MCF 10A (cell line): ENCODE results near the gene ERC2. TPM values are rescaled to one million over a fixed set of nuclear protein-coding genes. Genes with fewer than 3 reads are reported as not detected.
A peak's percentile ranks its signal among the peaks of the same experiment; 100 is the strongest.

ENCODE experiments used
- BruUV-seq: library from RNA; stranded (reverse); fragments of 400-500 nt; replicated peaks from 2 replicates; lab custom pipeline; 2021; lab: Mats Ljungman, UMichigan
- CTCF ChIA-PET: fragments of 300-600 bp; sonication (Branson Sonifier 250); formaldehyde crosslinking; extraction: SDS; loops from one replicate; lab custom pipeline; 2021; ENCODE audit warnings: antibody characterized with exemption, inconsistent platforms; lab: Yijun Ruan, JAX
- POLR2A ChIA-PET: fragments of 300-600, 350-650 bp; sonication (Branson Sonifier 250); formaldehyde crosslinking; extraction: SDS; loops from one replicate; lab custom pipeline; 2020; ENCODE audit warnings: antibody characterized with exemption, inconsistent platforms; lab: Yijun Ruan, JAX
- DNase-seq: peaks from one replicate; pipeline ENCODE4 v3.0.0-alpha.2; 2018; ENCODE audit not compliant: unreplicated experiment
- H3K27ac Mint-ChIP-seq: one replicate; pipeline ENCODE4 v1.8.0; 2022; ENCODE audit warnings: mild to moderate bottlenecking, low read depth, mixed read lengths; ENCODE audit not compliant: unreplicated experiment
- H3K27me3 Mint-ChIP-seq: one replicate; pipeline ENCODE4 v1.8.0; 2022; ENCODE audit warnings: mixed read lengths; ENCODE audit not compliant: insufficient read depth, unreplicated experiment
- H3K36me3 Mint-ChIP-seq: one replicate; pipeline ENCODE4 v1.8.0; 2022; ENCODE audit warnings: mild to moderate bottlenecking, moderate library complexity, mixed read lengths; ENCODE audit not compliant: insufficient read depth, unreplicated experiment
- H3K4me1 Mint-ChIP-seq: one replicate; pipeline ENCODE4 v1.8.0; 2022; ENCODE audit warnings: mixed read lengths; ENCODE audit not compliant: insufficient read depth, unreplicated experiment
- H3K4me3 Mint-ChIP-seq: one replicate; pipeline ENCODE4 v1.8.0; 2022; ENCODE audit warnings: mild to moderate bottlenecking, moderate library complexity, mixed read lengths; ENCODE audit not compliant: unreplicated experiment
- H3K9me3 Mint-ChIP-seq: one replicate; pipeline ENCODE4 v1.8.0; 2022; ENCODE audit warnings: mixed read lengths; ENCODE audit not compliant: unreplicated experiment
- intact Hi-C: fragments of 100-400 bp; cut with micrococcal nuclease; formaldehyde crosslinking; loops from 2 replicates; pipeline ENCODE4 v1.14.1; 2022
- total RNA-seq: library from RNA; stranded (reverse); gene quantifications from 2 replicates; pipeline ENCODE4 v1.2.3, GENCODE V29; 2022
- TF ChIP-seq, protein P1 (sequence below): fragments of 200-600 bp; IDR thresholded peaks from one replicate; pipeline ENCODE4 v1.8.0; 2022; ENCODE audit warnings: antibody characterized with exemption, mild to moderate bottlenecking; ENCODE audit not compliant: unreplicated experiment

Gene ERC2
- total RNA-seq, 1 experiment from 2014 or later = 0.42 TPM

DNA sequence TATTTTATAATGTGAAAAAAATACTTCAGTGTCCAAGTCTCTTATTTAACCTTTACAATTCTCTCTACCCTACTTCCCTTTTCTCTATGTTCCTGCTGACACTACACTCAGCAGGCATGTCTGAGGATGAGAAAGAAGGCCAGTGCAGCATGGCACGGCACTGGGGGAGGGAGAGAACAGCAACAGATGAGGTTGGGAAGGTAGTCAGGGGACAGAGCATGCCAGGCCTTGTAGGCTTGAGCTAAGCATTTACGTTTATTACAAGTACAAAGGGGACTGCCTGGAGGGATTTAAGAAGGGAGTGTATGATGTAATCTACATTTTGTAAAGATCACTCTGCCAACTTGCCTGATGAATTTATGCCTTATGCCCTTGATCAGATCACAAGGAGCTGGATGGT, 863.9 kb downstream of the ERC2 start:
- CTCF ChIA-PET = interaction anchor here (0.6 kb wide), 4 partner anchors 46 to 645 kb away, joined by 3 to 4 read pairs (median 3); no protein-coding TSS in a partner anchor
- Mint-ChIP-seq H3K9me3 (no peaks in the 10 kb centered on the region), H3K4me3 (no peak overlapping the region), H3K4me1 (peaks cover 7% of the 10 kb centered on the region), H3K27ac (no peak overlapping the region), H3K27me3 (no peaks in the 10 kb centered on the region), H3K36me3 (no peaks in the 10 kb centered on the region)
- intact Hi-C loops = no loop called here
- no TSS peak for BruUV-seq
- TF ChIP-seq, protein P1, sequence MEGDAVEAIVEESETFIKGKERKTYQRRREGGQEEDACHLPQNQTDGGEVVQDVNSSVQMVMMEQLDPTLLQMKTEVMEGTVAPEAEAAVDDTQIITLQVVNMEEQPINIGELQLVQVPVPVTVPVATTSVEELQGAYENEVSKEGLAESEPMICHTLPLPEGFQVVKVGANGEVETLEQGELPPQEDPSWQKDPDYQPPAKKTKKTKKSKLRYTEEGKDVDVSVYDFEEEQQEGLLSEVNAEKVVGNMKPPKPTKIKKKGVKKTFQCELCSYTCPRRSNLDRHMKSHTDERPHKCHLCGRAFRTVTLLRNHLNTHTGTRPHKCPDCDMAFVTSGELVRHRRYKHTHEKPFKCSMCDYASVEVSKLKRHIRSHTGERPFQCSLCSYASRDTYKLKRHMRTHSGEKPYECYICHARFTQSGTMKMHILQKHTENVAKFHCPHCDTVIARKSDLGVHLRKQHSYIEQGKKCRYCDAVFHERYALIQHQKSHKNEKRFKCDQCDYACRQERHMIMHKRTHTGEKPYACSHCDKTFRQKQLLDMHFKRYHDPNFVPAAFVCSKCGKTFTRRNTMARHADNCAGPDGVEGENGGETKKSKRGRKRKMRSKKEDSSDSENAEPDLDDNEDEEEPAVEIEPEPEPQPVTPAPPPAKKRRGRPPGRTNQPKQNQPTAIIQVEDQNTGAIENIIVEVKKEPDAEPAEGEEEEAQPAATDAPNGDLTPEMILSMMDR = no peak
- POLR2A ChIA-PET = interaction anchor here (0.6 to 1.1 kb wide), 3 partner anchors 64 to 97 kb away, joined by 3 to 6 read pairs (median 4); no protein-coding TSS in a partner anchor
- DNase-seq = peak; percentile 49

DNA sequence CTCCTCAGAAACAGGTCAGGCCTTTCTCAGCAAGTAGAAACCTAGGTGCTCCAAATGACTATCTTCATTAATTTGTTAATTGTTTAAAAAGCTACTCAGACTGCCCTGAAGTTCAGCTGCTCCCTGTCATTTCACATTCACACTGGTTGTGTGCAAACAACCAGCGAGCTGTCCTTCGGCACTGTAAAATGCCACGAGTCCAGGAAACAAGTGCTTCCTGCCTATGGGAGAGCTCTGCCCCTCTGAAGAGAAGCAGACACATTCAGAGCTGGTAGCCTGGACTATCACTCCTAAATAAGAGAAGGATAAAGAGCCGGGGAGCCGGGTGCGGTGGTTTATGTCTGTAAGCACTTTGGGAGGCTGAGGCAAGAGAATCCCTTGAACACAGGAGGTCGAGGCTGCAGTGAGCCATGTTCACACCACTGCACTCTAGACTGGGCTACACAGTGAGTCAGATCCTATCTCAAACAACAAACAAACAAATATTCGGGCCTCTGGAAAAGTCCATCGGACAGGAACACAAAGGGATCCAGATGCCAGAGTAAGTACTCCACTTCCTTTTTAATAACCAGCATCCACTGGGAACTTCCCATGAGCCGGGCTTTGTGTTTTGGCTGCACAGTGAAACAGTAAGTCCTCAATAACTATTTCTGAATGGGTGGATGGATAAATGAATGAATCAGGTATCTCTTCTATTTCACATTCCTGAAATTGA, 866.7 kb downstream of the ERC2 start:
- no TSS peak for BruUV-seq
- TF ChIP-seq, protein P1 = no peak
- intact Hi-C loops = no loop called here
- ChIA-PET POLR2A (no interaction called here), CTCF (interaction anchor here (0.7 kb wide), 1 partner anchor 731 kb away, joined by 4 read pairs; no protein-coding TSS in a partner anchor)
- Mint-ChIP-seq H3K27ac (no peak overlapping the region), H3K4me3 (no peak overlapping the region), H3K36me3 (no peaks in the 10 kb centered on the region), H3K27me3 (no peaks in the 10 kb centered on the region), H3K4me1 (peaks cover 7% of the 10 kb centered on the region), H3K9me3 (no peaks in the 10 kb centered on the region)
- no peak for DNase-seq

DNA sequence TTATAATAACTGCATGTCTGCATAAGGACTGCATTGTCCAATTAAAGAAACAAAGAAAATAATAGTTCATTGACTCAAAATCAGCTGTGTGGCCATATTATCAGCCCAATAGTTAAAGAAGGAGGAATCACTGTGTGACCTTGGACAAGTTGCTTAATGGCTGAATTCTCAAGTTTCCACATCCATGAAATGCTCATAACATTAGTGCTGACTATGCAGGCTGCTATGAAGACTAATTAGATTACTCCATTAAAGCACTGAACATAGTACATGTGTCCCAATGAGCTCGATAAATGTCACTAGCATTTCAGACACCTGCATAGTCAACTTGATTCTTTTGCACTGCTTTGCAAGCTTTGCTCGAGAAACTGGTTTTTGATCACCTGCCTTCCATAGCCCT, 870.0 kb downstream of the ERC2 start:
- POLR2A ChIA-PET = no interaction called here
- CTCF ChIA-PET = interaction anchor here (1.3 kb wide), 1 partner anchor 21 kb away, joined by 5 read pairs; no protein-coding TSS in a partner anchor
- intact Hi-C loops = no loop called here

DNA sequence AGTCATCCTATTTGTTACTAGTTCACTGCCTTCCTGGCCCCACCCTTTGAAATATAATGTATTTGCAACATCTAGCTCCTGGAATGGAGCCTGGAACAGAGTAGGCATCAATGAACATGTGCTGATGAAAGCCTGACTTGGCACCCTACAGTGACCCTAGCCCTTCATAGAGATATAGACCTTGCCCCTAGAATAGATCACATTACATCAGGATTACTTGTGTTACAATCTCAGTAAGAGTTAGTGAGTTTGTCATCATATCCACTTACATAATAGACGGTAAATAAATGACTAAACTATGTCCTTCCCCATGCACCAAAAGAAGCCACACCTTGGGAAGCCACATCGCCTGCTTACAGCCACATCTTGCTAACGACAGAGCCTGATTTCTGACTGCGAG, 870.6 kb downstream of the ERC2 start:
- intact Hi-C loops = no loop called here
- ChIA-PET CTCF (no interaction called here), POLR2A (no interaction called here)
- Mint-ChIP-seq H3K27ac (no peak overlapping the region), H3K9me3 (peaks cover 7% of the 10 kb centered on the region), H3K4me1 (no peaks in the 10 kb centered on the region), H3K4me3 (no peak overlapping the region), H3K27me3 (no peaks in the 10 kb centered on the region), H3K36me3 (no peaks in the 10 kb centered on the region)
- DNase-seq = peak; percentile 64
- TF ChIP-seq, protein P1 = no peak
- no TSS peak for BruUV-seq

More for the DNA sequence above, 870.0 kb downstream of the ERC2 start:
- BruUV-seq = no TSS peak
- Mint-ChIP-seq H3K4me3 (no peak overlapping the region), H3K27ac (no peak overlapping the region), H3K27me3 (no peaks in the 10 kb centered on the region), H3K4me1 (no peaks in the 10 kb centered on the region), H3K9me3 (peaks cover 7% of the 10 kb centered on the region), H3K36me3 (no peaks in the 10 kb centered on the region)
- no peak for DNase-seq
- TF ChIP-seq, protein P1 = no peak
